MV-4-11 (cell line): ENCODE measurements around the gene EPS8L2.

Source experiments
- DNase-seq: peaks from one replicate; lab custom pipeline; 2025; lab: John Stamatoyannopoulos, UW

EPS8L2 gene

DNA sequence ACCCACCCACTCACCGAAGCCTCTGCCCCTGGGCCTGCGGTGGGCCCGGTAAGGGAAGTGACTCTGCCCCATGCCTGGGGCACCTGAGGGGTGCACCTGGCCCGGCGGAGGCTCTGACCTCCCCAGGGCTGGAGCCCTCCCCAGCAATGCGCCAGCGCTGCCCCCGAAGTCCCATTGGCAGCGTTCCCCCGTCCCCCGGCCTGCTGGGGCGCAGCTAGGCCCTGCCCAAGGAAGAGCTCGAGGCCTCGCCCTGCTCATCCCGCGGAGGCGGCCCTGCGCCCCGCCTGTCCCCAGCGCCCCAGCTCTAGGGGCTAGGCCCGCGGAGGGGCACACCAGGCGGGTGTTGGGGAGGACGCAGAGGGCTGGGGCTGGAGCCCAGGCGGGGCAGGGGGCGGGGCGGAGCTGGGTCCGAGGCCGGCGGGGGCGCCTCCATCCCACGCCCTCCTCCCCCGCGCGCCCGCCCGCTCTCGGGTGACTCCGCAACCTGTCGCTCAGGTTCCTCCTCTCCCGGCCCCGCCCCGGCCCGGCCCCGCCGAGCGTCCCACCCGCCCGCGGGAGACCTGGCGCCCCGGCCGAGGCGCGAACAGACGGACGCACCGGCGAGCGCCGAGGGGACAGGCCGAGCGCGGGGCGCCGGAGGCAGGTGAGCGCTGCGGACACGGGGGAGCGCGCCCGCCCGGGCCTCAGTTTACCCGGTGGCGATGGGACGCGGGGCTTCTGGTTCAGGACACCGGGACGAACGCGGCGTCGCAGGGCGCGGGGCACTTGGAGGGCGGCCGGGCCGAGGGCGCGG is at the start of gene EPS8L2:
TSS of gene EPS8L2 (plus strand) at position 586 of the 793 bp plus-strand sequence. CDS start 3,177 bp downstream, outside the sequence.
- DNase-seq: no peak

DNA sequence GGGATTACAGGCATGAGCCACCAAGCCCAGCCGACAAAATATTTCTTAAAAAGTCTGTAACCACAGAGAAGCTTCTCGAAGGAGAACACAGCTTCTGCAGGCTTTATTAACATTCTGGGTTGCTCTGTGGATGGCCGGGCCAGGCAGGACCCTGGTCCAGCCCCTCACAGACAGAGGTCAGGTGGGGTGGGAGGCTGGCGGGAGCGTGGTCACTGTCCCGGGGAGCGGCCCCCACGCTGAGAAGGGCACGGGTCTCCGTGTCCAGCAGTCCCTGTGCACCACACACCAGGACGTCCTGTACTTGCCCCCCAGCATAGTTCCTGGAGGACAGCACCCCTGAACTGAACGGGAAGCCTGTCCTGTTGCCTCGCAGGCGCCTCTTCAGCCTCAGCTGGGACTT is 49.6 kb upstream of the EPS8L2 start:
- DNase-seq: no peak

- DNase-seq: no peak
Measured at GRCh38 chr11:656866-657265, 49.2 kb upstream of the EPS8L2 start.

GRCh38 chr11:657691-658126 is 48.3 kb upstream of the EPS8L2 start:
- DNase-seq: no peak

- no peak for DNase-seq
Measured at GRCh38 chr11:659532-660085, 46.4 kb upstream of the EPS8L2 start.

DNA sequence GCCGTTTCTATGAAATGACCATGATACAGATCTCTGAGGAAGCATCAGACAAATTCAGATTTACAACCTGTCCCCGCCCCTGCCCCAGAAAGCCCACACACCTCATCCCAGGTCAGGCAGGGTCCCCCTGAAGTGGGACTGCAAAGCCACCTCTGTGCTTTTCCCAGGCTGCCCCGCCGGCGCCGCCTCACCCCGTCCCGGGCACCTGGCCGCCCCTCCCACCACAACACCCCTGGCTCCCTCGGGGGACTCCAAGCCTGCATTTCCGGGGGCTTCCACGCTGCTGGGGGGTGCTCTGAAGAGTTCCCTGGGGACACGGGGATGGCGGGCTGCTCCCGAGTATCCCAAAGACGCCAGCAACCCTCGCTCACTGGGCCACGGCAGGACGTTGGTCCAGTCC is 45.8 kb upstream of the EPS8L2 start:
- no peak for DNase-seq

GRCh38 chr11:660681-661444 is 45.2 kb upstream of the EPS8L2 start:
- no peak for DNase-seq

DNA sequence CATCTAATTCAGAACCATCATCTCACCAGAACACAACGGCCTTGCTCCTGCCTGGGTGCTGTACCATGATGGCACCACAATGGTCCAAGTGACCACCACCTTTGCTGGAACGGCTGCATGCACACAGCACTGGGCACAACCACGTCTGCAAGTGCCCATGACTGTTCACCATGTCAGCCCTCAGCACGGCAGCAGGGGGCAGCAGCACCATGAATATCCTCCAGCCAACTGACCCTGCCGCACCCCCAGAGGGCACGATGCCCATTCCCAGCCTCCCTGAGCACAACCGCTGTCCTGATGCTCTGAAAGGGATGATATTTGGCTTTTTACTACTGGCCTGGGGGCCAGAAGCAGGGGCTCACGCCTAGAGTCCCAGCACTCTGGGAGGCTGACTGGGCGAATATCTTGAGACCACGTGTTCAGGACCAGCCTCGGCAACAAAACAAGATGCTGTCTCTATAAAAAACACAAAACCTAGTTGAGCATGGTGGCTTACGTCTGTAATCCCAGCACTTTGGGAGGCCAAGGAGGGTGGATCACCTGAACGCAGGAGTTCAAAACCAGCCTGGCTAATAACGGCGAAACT is 43.2 kb upstream of the EPS8L2 start:
- no peak for DNase-seq

- DNase-seq: no peak
Measured at GRCh38 chr11:665062-665703, 40.8 kb upstream of the EPS8L2 start.

DNA sequence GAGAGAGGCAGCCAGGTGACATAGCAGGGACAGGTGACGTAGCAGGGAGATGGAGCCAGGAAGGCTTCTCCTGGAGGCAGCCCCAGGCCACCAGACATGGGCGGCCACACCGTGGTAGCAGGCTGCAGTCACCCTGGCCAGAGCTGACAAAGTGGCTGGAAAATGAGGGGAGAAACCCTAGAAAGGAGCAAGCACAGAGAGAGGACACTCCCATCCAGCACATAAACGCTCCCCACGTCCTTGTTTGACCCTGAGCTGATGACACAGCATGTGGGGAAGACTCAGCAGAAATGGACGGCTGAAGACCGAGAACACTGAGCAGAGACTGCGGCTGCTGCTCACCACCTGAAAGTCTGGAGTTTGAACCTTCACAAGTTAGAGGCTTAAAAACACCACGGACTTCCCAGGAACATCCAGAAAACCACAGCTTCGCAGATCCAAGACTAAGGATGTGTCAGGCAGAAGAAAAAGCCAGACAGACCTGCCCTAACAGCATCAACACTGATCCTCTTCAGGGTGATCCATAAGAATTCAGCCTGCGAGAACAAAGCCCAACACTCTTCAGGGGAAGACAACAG is 40.2 kb upstream of the EPS8L2 start:
- no peak for DNase-seq

DNA sequence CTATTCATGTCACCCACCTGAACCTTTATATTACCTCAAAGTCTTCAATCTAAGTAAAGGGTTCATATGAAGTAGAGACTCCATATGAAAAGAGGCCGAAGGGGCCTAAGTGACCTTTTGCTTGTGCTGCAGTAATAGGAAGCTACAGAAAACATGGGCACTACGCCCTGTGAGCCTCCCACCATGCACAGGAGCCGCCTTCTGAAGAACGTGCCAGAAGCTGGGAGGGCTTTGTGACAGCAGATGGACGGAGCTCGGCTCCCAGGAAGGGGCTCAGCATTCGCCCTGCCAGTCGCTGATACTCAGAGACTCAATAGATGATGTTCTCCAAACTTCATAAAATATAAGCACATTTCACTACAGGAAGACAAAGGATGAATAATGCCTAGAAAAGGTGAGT is 32.2 kb upstream of the EPS8L2 start:
- no peak for DNase-seq

GRCh38 chr11:674406-674805 is 31.6 kb upstream of the EPS8L2 start:
- no peak for DNase-seq

- DNase-seq: no peak
Measured at GRCh38 chr11:678297-678696, 27.7 kb upstream of the EPS8L2 start.

GRCh38 chr11:679271-680207 is 26.5 kb upstream of the EPS8L2 start:
- DNase-seq: no peak

GRCh38 chr11:680476-680875 is 25.6 kb upstream of the EPS8L2 start:
- DNase-seq: no peak

DNA sequence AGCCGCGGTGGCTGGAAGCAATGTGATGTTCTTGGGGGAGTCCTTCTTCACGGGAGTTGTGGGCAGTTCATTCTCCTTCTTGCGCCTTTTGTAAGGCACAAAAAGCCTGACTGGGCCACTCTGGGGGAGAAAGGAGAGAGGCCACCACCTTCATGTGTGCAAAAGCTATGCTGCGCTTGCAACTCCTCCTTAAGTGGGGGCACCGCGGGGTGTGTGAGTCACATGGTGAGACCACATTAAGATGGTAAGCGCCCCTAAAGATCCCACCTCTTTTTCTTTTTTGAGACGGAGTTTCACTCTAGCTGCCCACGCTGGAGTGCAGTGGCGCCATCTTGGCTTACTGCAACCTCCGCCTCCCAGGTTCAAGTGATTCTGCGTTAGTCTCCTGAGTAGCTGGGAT is 25.1 kb upstream of the EPS8L2 start:
- DNase-seq: peak; percentile 14

GRCh38 chr11:686451-687243 is 19.4 kb upstream of the EPS8L2 start:
- no peak for DNase-seq

DNA sequence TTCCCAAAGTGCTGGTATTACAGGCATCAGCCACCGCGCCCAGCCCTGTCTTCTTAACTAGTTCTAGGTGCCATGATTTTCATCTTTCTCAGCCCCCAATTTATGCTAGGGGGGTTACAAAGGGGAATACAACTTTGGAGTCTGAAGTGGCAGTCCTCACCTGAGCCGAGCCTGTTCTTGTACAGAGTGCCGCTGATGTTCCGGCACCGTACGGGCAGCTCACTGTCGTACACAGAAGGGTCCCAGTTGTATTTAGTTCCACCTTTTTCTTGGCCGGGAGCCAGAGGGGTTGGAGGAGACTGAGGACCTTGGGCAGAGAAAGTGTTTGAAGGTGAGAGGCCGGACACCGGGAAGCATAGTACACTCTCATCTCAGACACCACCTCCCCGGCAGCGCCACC is 18.3 kb upstream of the EPS8L2 start:
- no peak for DNase-seq

DNA sequence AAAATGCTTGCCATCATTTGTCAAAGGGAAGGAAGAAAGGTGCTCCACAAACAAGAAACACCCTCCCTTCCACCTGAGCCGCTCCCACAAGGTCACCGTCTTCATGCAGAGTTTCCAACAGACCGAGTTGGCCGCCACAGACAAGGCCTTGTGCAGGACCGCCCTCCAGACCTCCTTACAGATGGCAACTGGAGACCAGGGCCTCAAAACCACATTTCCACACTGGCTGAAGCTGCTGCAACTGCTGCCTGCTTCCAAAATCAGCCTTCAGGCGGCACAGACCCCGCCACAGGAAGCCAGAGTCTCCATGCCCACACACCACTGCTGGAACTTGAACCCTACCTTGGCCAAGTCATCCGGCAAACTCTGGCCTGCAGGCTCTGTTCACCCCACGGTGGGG is 17.4 kb upstream of the EPS8L2 start:
- DNase-seq: peak; percentile 52

- no peak for DNase-seq
Measured at GRCh38 chr11:689625-690024, 16.4 kb upstream of the EPS8L2 start.
